Activated CD4-positive, CD25-positive, alpha-beta regulatory T cell (primary cell): ENCODE measurements around the gene PCK1.

Source experiments
- DNase-seq, 4 experiments: peaks; one replicate each; lab custom pipeline; 2025; lab: John Stamatoyannopoulos, UW

Gene PCK1

GRCh38 chr20:57605878-57606277, 45.0 kb downstream of the PCK1 start:
- DNase-seq, result no peak

GRCh38 chr20:57608516-57608915, 47.6 kb downstream of the PCK1 start:
- no peak for DNase-seq

GRCh38 chr20:57609086-57609841, 48.4 kb downstream of the PCK1 start:
- DNase-seq, result no peak

GRCh38 chr20:57609842-57610167, 48.9 kb downstream of the PCK1 start:
- DNase-seq, result no peak

GRCh38 chr20:57610261-57610952, 49.5 kb downstream of the PCK1 start:
- no peak for DNase-seq

- DNase-seq, result no peak
Observed at GRCh38 chr20:57611586-57612311, 50.8 kb downstream of the PCK1 start.

GRCh38 chr20:57612436-57612835, 51.5 kb downstream of the PCK1 start:
- no peak for DNase-seq

- DNase-seq, result no peak
Observed at GRCh38 chr20:57612916-57613315, 52.0 kb downstream of the PCK1 start.

- DNase-seq, result no peak
Observed at GRCh38 chr20:57613481-57613921, 52.6 kb downstream of the PCK1 start.

- DNase-seq, result no peak
Observed at GRCh38 chr20:57614490-57615444, 53.9 kb downstream of the PCK1 start.

GRCh38 chr20:57615445-57615811, 54.5 kb downstream of the PCK1 start:
- no peak for DNase-seq

GRCh38 chr20:57616143-57616951, 55.4 kb downstream of the PCK1 start:
- no peak for DNase-seq

- DNase-seq, result no peak
Observed at GRCh38 chr20:57617079-57617795, 56.3 kb downstream of the PCK1 start.
